Gastrocnemius medialis (tissue), 4 donors: Measurements from ENCODE around the gene STAT6.

Source experiments
- POLR2A ChIP-seq, 2 donors: fragments of 450-650 bp; IDR thresholded peaks; one replicate each; pipeline ENCODE4 v1.6.1; 2017; ENCODE audit warnings: antibody characterized with exemption in 2 of 2, mild to moderate bottlenecking in 2 of 2, moderate library complexity in 2 of 2
- TF ChIP-seq, protein P1 (sequence below), 5 experiments: fragments of 450-650 bp in 3 of 5; fragments of 200-600 bp in 2 of 5; sonication (generic) in 2 of 5; IDR thresholded peaks in 4 of 5; conservative IDR thresholded peaks in 1 of 5; 1 replicate in 4 of 5; 2 replicates in 1 of 5; pipeline ENCODE4 v1.5.1; 2016 to 2019; ENCODE audit warnings: antibody characterized with exemption in 5 of 5, mild to moderate bottlenecking in 3 of 5, moderate library complexity in 3 of 5

DNA sequence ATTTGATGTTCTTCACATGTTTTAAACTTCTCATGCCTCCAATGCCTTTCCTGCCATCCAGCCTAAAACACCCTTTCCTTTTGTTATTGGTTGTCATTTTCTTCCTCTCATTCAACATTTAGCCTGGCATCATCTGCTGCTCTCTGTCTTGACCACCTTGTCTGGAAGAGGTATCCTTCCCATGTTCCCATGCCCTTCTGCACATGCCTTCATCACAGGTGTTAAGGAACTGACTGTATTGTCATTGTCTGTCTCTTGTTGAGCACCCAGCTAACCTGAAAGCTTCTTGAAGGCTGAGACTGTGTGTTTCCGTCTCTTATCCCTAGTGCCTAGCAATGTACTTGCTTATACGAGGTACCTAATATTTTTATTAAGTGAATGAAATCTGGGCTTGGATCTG lies 12.7 kb upstream of the STAT6 start:
- TF ChIP-seq, protein P1, sequence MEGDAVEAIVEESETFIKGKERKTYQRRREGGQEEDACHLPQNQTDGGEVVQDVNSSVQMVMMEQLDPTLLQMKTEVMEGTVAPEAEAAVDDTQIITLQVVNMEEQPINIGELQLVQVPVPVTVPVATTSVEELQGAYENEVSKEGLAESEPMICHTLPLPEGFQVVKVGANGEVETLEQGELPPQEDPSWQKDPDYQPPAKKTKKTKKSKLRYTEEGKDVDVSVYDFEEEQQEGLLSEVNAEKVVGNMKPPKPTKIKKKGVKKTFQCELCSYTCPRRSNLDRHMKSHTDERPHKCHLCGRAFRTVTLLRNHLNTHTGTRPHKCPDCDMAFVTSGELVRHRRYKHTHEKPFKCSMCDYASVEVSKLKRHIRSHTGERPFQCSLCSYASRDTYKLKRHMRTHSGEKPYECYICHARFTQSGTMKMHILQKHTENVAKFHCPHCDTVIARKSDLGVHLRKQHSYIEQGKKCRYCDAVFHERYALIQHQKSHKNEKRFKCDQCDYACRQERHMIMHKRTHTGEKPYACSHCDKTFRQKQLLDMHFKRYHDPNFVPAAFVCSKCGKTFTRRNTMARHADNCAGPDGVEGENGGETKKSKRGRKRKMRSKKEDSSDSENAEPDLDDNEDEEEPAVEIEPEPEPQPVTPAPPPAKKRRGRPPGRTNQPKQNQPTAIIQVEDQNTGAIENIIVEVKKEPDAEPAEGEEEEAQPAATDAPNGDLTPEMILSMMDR (IDR thresholded peaks at IDR 0.05 in 4 of 5, conservative IDR thresholded peaks at IDR 0.05 in 1 of 5) = no peak
- TF ChIP-seq POLR2A (IDR thresholded peaks at IDR 0.05) = no peak
